DND-41 (cell line): ENCODE data around the gene POLD1.

Experiments used
- EZH2 ChIP-seq: IDR thresholded peaks from 3 replicates; pipeline ENCODE4 v1.6.1; 2012; ENCODE audit warnings: borderline replicate concordance, low read depth, mild to moderate bottlenecking, moderate library complexity, low read length, inconsistent platforms; ENCODE audit not compliant: severe bottlenecking
- TF ChIP-seq, protein P1 (sequence below): IDR thresholded peaks from 2 replicates; pipeline ENCODE4 v1.5.1; 2012; ENCODE audit warnings: borderline replicate concordance, low read length, moderate library complexity, mild to moderate bottlenecking; ENCODE audit not compliant: poor library complexity, severe bottlenecking; ENCODE audit errors: extremely low read depth

DNA sequence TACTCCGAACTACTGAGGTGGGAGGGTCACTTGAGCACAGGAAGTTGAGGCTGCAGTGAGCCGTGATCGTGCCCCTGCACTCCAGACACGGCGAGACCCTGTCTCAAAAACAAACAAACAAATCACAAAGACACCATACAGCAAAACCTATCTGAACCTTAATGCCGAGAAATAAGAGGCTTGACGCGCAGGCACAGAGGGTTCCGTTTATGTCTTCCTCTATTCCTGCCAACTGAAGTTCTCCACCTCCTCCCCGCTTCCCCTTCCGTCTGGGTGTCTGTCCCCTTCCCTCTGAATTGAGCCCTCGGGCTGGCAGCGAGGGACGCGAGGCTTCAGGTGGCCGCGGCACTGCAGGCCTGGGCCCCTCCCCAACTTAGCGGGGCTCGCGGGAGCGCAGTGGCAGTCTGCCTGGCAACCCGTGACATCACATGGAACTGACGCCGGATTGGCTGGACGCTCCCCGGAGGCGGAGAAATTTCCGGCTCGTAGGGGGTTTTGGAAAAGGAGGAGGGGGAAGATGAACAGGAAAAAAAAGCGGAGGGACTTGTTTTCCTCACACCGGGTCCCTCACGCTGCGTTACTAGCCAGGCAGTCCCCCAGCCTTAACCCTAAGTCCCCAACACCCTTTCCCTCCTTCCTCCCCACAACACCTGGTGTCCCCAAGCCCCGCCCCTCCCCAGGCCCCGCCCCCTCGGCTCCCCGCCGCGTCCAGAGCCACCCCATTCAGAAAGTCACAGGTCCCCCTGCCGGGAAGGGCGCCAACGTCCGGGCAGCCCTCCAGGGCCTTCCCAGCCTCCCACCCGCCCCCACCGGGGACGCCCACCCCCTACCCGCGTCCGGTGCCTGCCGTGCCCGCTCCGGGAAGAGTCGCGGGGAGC is 47.4 kb downstream of the POLD1 start:
- TF ChIP-seq, protein P1, sequence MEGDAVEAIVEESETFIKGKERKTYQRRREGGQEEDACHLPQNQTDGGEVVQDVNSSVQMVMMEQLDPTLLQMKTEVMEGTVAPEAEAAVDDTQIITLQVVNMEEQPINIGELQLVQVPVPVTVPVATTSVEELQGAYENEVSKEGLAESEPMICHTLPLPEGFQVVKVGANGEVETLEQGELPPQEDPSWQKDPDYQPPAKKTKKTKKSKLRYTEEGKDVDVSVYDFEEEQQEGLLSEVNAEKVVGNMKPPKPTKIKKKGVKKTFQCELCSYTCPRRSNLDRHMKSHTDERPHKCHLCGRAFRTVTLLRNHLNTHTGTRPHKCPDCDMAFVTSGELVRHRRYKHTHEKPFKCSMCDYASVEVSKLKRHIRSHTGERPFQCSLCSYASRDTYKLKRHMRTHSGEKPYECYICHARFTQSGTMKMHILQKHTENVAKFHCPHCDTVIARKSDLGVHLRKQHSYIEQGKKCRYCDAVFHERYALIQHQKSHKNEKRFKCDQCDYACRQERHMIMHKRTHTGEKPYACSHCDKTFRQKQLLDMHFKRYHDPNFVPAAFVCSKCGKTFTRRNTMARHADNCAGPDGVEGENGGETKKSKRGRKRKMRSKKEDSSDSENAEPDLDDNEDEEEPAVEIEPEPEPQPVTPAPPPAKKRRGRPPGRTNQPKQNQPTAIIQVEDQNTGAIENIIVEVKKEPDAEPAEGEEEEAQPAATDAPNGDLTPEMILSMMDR, result no peak
- TF ChIP-seq EZH2, result no peak
